ENCODE results near the gene ANO10.

Gene ANO10

DNA sequence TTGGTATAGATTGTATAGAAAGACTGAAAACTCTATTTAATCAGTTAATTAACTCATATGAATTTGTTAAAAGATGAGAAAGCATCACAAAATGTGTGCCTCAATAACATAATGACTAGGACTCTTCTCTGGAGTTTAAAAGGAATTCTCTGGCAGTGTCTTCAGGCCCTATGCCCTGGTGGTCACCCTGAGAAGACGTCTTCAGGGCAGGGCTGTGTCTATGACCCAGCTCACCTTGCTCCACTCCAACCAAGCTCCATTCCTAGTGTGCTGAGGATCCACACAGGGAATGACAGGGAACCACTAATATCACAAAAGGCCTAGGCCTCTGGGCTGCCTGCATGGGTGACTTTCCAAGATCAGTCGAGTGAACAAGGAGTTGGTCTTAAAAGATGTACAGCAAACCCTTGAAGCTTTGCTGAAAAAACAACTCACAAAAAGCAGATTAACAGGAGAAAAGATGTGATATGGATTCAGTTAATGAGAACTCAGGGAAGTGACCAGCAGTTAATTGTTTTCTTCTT, 178.9 kb downstream of the ANO10 start:
- Histone ChIP-seq H3K27me3 (no peaks in the 10 kb centered on the region), H3K4me1 (peaks cover 0 to 17% (median 0%) of the 10 kb centered on the region in 4 donors), H3K36me3 (no peaks in the 10 kb centered on the region), H3K9me3 (no peaks in the 10 kb centered on the region), H3K4me3 (no peak overlapping the region), H3K27ac (no peak overlapping the region)
- no peak for TF ChIP-seq CTCF (IDR thresholded peaks at IDR 0.05)
- intact Hi-C loops (cut with DNase I; ENCODE audit: low total_unique reads): no loop called here
- DNase-seq: no peak

- no peaks in the 10 kb centered on the region for H3K27me3 ChIP-seq
- no peak for DNase-seq
- no peaks in the 10 kb centered on the region for H3K9me3 ChIP-seq
- TF ChIP-seq CTCF (IDR thresholded peaks at IDR 0.05): no peak
- H3K4me3 ChIP-seq: no peak overlapping the region
- peaks cover 0 to 2% (median 1%) of the 10 kb centered on the region in 3 donors for H3K36me3 ChIP-seq
- no peak overlapping the region for H3K27ac ChIP-seq
- no peaks in the 10 kb centered on the region for H3K4me1 ChIP-seq
- intact Hi-C loops (cut with DNase I; ENCODE audit: low total_unique reads): no loop called here
Measured at GRCh38 chr3:43436507-43437140, 185.2 kb downstream of the ANO10 start.

DNA sequence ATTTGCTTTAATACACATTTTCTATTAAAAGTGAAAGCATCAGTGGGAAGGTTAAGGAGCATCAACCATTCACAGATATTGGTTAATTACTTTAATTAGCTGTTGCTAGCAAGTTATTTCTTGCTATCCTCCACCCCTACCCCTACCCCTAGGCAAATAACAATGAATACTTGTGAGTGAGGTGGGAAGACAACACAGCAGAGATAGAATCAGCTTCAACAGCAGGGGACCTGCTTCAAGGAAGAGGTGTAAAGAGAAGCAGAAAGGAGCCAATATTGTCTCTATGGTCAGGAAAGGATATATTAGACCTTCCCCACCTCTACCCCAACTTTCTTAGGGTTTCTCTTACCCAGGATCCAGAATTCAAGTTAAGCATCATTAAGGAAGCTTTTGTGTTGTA, 186.1 kb downstream of the ANO10 start:
- DNase-seq: no peak

DNA sequence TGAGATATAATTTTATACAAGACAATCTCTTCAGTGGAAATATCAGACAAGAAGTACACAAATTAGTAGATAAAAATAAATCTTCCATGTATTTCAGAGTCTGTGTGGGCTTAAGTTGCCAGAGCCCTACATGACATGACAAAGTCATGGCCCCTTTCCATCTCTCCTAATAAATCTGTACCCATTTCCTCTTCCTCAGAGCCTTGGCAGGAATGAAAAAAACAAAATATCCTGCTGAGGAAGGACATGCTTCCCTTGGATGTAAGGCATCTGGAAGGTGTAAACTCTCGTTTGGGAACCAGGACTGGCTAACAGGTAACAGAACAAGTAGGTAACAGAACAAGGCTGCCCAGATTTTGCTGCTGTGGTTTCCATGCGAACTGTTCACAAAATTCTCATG, 187.4 kb downstream of the ANO10 start:
- H3K4me3 ChIP-seq: no peak overlapping the region
- no peak overlapping the region for H3K27ac ChIP-seq
- H3K27me3 ChIP-seq: no peaks in the 10 kb centered on the region
- intact Hi-C loops (cut with DNase I; ENCODE audit: low total_unique reads): no loop called here
- DNase-seq: no peak
- TF ChIP-seq CTCF (IDR thresholded peaks at IDR 0.05): no peak
- H3K4me1 ChIP-seq: no peaks in the 10 kb centered on the region
- peaks cover 0 to 7% (median 6%) of the 10 kb centered on the region in 3 donors for H3K36me3 ChIP-seq
- no peaks in the 10 kb centered on the region for H3K9me3 ChIP-seq

More for the DNA sequence above, 186.1 kb downstream of the ANO10 start:
- no peaks in the 10 kb centered on the region for H3K9me3 ChIP-seq
- H3K4me3 ChIP-seq: no peak overlapping the region
- H3K4me1 ChIP-seq: no peaks in the 10 kb centered on the region
- no peak for TF ChIP-seq CTCF (IDR thresholded peaks at IDR 0.05)
- no peaks in the 10 kb centered on the region for H3K27me3 ChIP-seq
- H3K36me3 ChIP-seq: peaks cover 0 to 7% (median 6%) of the 10 kb centered on the region in 3 donors
- intact Hi-C loops (cut with DNase I; ENCODE audit: low total_unique reads): no loop called here
- H3K27ac ChIP-seq: no peak overlapping the region

DNA sequence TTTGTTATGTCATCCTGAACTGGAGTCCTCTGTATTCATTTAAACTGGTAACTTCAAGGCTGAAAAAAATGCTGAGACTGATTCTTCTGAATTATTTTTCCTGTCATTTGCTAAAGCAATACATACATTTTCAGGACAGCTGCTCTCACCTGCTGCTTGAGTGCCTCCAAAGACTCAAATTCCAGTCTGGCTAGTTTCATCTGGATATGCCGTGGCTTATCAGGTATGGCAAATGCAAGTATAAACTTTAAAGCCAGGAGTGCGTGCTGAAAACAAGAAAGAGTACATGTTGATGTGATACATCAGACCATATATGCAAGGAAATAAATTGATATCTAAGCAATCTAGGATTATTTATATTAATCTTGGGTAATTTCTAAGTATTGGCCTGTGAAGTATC, 189.3 kb downstream of the ANO10 start:
- no peak overlapping the region for H3K4me3 ChIP-seq
- H3K36me3 ChIP-seq: peaks cover 0 to 7% (median 6%) of the 10 kb centered on the region in 3 donors
- H3K9me3 ChIP-seq: no peaks in the 10 kb centered on the region
- no peak for DNase-seq
- no peak for TF ChIP-seq CTCF (IDR thresholded peaks at IDR 0.05)
- H3K27ac ChIP-seq: no peak overlapping the region
- no peaks in the 10 kb centered on the region for H3K4me1 ChIP-seq
- no peaks in the 10 kb centered on the region for H3K27me3 ChIP-seq
- intact Hi-C loops (cut with DNase I; ENCODE audit: low total_unique reads): no loop called here
